HG03025 (cell line): ENCODE measurements around the gene STAT5B.
"Not testable (repeated sequence)": the region's sequence is repeated elsewhere in the genome, so short reads cannot be mapped to it uniquely, and the experiment has no call there.

Experiments used
- ATAC-seq: cut with Tn5 transposase; IDR thresholded peaks from one replicate; pipeline ENCODE4 v1.9.1; 2021; ENCODE audit warnings: mild to moderate bottlenecking, moderate library complexity; ENCODE audit not compliant: unreplicated experiment, low FRiP score

The STAT5B gene

GRCh38 chr17:42271006-42271778 lies 5.0 kb downstream of the STAT5B start:
- ATAC-seq: no peak

- no peak for ATAC-seq
Measured at GRCh38 chr17:42270596-42270995, 5.6 kb downstream of the STAT5B start.

- ATAC-seq: no peak
Measured at GRCh38 chr17:42270170-42270535, 6.0 kb downstream of the STAT5B start.

- no peak for ATAC-seq
Measured at GRCh38 chr17:42268236-42268635, 8.0 kb downstream of the STAT5B start.

- no peak for ATAC-seq
Measured at GRCh38 chr17:42266918-42267766, 9.0 kb downstream of the STAT5B start.

- no peak for ATAC-seq
Measured at GRCh38 chr17:42266462-42266861, 9.7 kb downstream of the STAT5B start.

- not testable (repeated sequence) for ATAC-seq
Measured at GRCh38 chr17:42264366-42264765, 11.8 kb downstream of the STAT5B start.

GRCh38 chr17:42260318-42260717 lies 15.9 kb downstream of the STAT5B start:
- no peak for ATAC-seq

GRCh38 chr17:42255445-42255844 lies 20.7 kb downstream of the STAT5B start:
- no peak for ATAC-seq

GRCh38 chr17:42253578-42253977 lies 22.6 kb downstream of the STAT5B start:
- no peak for ATAC-seq

- ATAC-seq: no peak
Measured at GRCh38 chr17:42252597-42253550, 23.3 kb downstream of the STAT5B start.

- ATAC-seq: no peak
Measured at GRCh38 chr17:42251115-42251514, 25.1 kb downstream of the STAT5B start.

- ATAC-seq: no peak
Measured at GRCh38 chr17:42249681-42250446, 26.3 kb downstream of the STAT5B start.

GRCh38 chr17:42248351-42249179 lies 27.6 kb downstream of the STAT5B start:
- ATAC-seq: peak; percentile 69

- ATAC-seq: no peak
Measured at GRCh38 chr17:42247734-42248133, 28.5 kb downstream of the STAT5B start.

- ATAC-seq: no peak
Measured at GRCh38 chr17:42246515-42246914, 29.7 kb downstream of the STAT5B start.

GRCh38 chr17:42245183-42245582 lies 31.0 kb downstream of the STAT5B start:
- not testable (repeated sequence) for ATAC-seq

- ATAC-seq: not testable (repeated sequence)
Measured at GRCh38 chr17:42244116-42244515, 32.1 kb downstream of the STAT5B start.

- no peak for ATAC-seq
Measured at GRCh38 chr17:42243493-42243982, 32.7 kb downstream of the STAT5B start.
